NCI-H146 treated with DMSO at 0.1 percent for 48 hours (cell line): Measurements from ENCODE around the gene MAP7D1.
"Not testable (repeated sequence)": the region's sequence is repeated elsewhere in the genome, so short reads cannot be mapped to it uniquely, and the experiment has no call there.

ENCODE experiments used
- DNase-seq: peaks from one replicate; lab custom pipeline; 2025; ENCODE audit not compliant: unreplicated experiment; lab: John Stamatoyannopoulos, UW

The MAP7D1 gene

GRCh38 chr1:36151134-36151844 lies 4.7 kb upstream of the MAP7D1 start:
- no peak for DNase-seq

GRCh38 chr1:36151845-36152203 lies 4.1 kb upstream of the MAP7D1 start:
- DNase-seq, result no peak

- DNase-seq, result no peak
Measured at GRCh38 chr1:36153476-36153875, 2.5 kb upstream of the MAP7D1 start.

GRCh38 chr1:36154335-36154734 lies 1.6 kb upstream of the MAP7D1 start:
- DNase-seq, result no peak

GRCh38 chr1:36154765-36155407 lies 1.1 kb upstream of the MAP7D1 start:
- no peak for DNase-seq

- DNase-seq, result peak; percentile 25
Measured at GRCh38 chr1:36156329-36157114, 562 bp downstream of the MAP7D1 start.

GRCh38 chr1:36157115-36157903 lies 1.3 kb downstream of the MAP7D1 start:
- DNase-seq, result no peak

- no peak for DNase-seq
Measured at GRCh38 chr1:36157973-36158826, 2.2 kb downstream of the MAP7D1 start.

GRCh38 chr1:36158827-36159252 lies 2.9 kb downstream of the MAP7D1 start:
- not testable (repeated sequence) for DNase-seq

- DNase-seq, result no peak
Measured at GRCh38 chr1:36159614-36160387, 3.8 kb downstream of the MAP7D1 start.

GRCh38 chr1:36160388-36160948 lies 4.5 kb downstream of the MAP7D1 start:
- no peak for DNase-seq

GRCh38 chr1:36160949-36161485 lies 5.1 kb downstream of the MAP7D1 start:
- no peak for DNase-seq

- DNase-seq, result no peak
Measured at GRCh38 chr1:36161641-36162531, 5.9 kb downstream of the MAP7D1 start.

GRCh38 chr1:36162680-36163239 lies 6.8 kb downstream of the MAP7D1 start:
- no peak for DNase-seq

GRCh38 chr1:36163426-36163825 lies 7.5 kb downstream of the MAP7D1 start:
- DNase-seq, result no peak

GRCh38 chr1:36164361-36164760 lies 8.4 kb downstream of the MAP7D1 start:
- no peak for DNase-seq

- DNase-seq, result no peak
Measured at GRCh38 chr1:36165145-36165544, 9.2 kb downstream of the MAP7D1 start.

GRCh38 chr1:36166136-36166535 lies 10.2 kb downstream of the MAP7D1 start:
- no peak for DNase-seq
